HG03432 (cell line): ENCODE data around the gene NRXN3.
"Not testable (repeated sequence)": the region's sequence is repeated elsewhere in the genome, so short reads cannot be mapped to it uniquely, and the experiment has no call there.

Experiments
- ATAC-seq: cut with Tn5 transposase; IDR thresholded peaks from one replicate; pipeline ENCODE4 v1.9.1; 2021; ENCODE audit warnings: mild to moderate bottlenecking, moderate library complexity; ENCODE audit not compliant: unreplicated experiment

Gene NRXN3

DNA sequence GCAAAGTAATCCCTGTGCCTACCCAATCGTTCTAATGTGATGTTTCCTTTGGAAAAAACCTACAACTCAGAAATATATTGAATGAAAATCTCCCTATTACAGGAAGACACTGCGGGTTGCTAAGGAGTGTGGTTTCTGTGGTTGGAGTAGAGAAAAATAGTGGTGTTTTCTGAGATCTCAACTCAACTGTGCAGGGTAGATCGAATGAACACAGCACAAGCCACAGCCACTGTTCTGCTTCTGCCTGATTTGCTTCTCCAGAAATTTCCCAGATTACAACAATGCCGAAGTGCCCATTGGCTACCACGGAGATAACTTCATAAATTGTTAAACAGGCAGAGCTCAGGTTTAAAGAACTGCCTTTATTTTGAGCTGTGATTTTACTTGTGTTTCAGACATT is 1560.8 kb downstream of the NRXN3 start:
- ATAC-seq, result peak; percentile 47

- ATAC-seq, result no peak
Measured at GRCh38 chr14:79732911-79733655, 1562.9 kb downstream of the NRXN3 start.

DNA sequence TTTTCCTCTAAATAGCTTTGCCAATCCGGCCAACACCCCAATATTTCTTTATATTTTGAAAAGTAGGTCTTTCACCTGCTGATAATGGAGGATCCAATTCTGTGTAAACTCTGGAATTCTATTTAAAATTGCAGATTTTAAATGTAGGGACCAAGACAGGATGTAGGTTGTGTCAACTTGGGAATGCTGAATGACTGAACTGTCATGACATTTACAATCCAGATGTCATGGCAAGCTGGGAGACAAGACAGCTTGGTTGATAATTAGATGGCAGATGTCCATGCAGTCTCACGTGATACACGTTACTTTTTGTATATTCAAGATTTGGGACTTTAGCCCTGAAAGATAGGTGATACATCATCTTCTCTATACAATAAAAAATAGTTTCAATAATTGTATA is 1564.0 kb downstream of the NRXN3 start:
- ATAC-seq, result no peak

DNA sequence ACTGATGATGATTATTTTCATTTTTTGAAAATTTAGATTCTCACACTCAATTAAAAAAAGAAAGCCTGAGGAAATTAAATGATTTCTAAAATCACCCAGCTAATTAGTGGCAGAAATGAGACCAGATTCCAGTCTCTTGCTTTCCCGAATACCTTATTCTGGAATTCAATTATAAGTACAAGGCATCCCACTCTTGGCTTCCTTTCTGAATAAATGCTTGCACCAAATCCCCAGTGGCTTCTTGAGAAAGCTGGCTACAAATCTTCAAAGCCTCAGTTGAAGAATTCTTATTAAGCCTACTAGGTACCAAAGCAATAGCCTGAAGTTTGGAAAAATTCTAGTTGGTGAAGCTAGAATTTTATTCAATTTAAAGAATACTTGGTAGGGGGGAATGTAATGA is 1564.5 kb downstream of the NRXN3 start:
- ATAC-seq, result no peak

DNA sequence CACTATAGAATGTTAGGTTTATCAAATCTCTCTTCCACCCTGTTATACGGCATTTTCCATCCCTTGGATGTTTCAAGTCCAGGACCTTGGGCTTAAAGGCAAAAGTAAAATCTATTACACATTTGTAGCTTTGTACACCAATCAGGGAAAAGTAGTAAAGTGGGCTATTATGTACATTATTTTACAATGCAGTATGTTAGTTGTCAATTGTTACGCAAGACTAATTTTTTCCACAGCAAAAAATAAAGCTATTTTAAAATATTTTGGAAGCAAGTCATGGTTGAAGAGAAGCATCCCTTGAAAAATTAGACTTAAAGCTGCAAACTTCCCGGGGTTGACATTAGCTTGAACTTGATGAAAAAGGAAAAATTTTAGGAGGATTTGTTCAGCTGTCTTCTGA is 1564.9 kb downstream of the NRXN3 start:
- ATAC-seq, result no peak

- ATAC-seq, result no peak
Measured at GRCh38 chr14:79740066-79740601, 1570.0 kb downstream of the NRXN3 start.

- no peak for ATAC-seq
Measured at GRCh38 chr14:79742142-79742541, 1572.0 kb downstream of the NRXN3 start.

- ATAC-seq, result no peak
Measured at GRCh38 chr14:79745046-79745445, 1574.9 kb downstream of the NRXN3 start.

GRCh38 chr14:79749065-79749464 is 1578.9 kb downstream of the NRXN3 start:
- ATAC-seq, result no peak

DNA sequence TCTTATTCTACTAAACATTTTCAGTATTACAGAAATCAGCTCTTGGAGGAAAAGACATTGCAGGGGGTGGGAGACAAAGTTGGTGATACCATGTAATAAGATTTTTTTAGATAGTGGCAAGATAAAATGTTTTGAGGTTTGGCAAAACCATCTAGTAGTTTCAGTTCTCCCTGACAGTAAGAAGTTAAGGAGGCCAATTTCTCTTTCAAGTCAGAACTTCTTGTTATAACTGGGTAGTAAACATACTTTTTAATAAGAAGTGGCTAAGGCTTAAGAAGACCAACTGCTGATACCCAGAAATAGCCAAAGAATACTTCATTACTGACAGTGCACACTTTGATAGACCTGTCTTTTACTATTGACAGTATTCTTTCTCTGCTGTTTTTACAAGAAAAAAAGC is 1588.8 kb downstream of the NRXN3 start:
- ATAC-seq, result no peak

- ATAC-seq, result no peak
Measured at GRCh38 chr14:79764323-79764722, 1594.2 kb downstream of the NRXN3 start.

DNA sequence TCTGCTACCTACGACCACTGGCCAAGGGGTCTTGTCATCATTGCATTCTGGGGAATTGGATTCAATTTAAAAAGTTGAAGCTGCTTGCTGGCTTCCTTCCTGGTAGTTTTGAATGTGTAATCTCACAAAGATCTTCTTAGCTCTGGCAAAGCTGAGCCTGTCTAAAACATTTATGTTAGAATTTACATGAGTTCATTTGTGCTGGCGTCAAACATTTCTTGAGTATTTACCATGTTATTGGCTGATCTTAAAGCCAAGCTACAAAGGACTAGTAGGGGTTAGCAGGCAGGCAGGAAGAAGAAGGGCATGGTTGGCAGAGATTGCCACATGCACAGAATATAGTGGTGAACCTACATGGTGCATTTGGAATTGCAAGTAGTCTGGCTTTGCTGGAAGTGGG is 1596.3 kb downstream of the NRXN3 start:
- ATAC-seq, result no peak

DNA sequence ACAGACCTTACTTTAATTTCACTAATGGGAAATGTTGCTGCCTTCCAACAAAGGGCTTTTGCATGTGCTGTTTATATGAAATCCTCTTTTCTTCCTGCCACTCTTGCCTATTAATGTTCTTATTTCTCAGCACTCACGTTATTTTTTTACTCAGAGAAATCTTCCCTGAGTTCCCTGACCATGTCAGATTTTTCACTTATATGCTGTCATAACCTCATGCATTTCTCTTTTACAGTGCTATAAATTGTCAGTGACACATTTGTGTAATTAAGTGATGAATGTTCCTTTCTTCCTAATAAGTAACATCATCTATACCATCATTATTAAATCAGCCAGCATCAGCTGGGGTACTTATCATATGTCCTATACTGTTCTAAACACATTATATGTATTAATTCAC is 1597.1 kb downstream of the NRXN3 start:
- ATAC-seq, result no peak

DNA sequence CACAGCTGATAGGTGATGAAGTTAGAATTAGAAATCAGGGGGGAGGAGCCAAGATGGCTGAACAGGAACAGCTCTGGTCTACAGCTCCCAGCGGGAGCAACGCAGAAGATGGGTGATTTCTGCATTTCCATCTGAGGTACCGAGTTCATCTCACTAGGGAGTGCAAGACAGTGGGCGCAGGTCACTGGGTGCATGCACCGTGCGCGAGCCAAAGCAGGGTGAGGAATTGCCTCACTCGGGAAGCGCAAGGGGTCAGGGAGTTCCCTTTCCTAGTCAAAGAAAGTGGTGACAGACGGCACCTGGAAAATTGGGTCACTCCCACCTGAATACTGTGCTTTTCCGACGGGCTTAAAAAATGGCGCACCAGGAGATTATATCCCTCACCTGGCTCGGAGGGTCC is 1597.5 kb downstream of the NRXN3 start:
- not testable (repeated sequence) for ATAC-seq

- no peak for ATAC-seq
Measured at GRCh38 chr14:79781882-79782281, 1611.7 kb downstream of the NRXN3 start.

GRCh38 chr14:79783041-79783440 is 1612.9 kb downstream of the NRXN3 start:
- ATAC-seq, result no peak

GRCh38 chr14:79786522-79786921 is 1616.3 kb downstream of the NRXN3 start:
- ATAC-seq, result no peak

DNA sequence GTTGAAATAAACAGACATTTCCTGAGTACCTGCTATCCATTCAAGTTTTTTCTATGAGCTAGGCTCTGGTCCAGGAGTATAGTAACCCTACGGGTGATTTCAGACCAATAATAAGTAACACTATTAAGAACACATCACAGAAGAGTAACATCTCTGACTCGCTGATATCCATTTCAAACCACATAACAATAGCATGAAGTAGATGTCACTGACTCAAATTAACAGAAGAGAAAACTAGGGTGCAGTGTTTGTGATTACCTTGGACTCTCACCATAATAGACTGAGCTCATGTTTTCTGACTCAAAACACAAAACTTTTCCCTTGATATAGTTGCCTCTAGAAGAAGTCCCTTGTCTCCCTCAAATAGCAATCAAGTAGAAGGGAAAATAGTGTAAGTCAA is 1618.2 kb downstream of the NRXN3 start:
- ATAC-seq, result no peak

DNA sequence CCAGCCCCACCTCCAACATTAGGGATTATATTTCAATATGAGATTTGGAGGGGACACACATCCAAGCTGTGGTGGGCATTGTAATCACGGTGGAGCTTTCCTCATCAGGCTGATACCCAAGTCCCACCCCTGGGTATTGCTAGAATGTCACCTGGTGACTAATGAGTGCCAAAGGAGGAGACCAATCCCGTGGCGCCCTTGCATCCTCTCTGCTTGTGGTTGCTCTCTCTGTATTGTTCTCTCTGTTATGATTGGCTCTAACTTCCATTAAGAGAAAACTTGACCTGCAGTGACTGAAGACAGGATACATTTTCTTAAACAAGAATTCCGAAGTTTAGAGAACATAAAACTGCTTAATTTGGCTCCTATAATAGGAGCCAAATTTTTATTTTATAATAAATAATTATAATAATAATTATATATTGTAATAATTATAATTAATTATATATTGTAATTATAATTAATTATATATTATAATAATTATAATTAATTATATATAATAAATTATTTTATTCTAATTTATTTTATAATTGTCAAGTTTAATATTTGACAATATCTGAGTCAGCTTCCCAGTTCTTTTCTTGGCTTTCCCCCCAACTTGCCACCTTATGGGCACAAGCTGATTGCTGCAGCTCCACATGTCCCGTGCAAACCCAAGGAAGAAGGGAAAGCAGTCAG is 1621.0 kb downstream of the NRXN3 start:
- no peak for ATAC-seq

- no peak for ATAC-seq
Measured at GRCh38 chr14:79802093-79802492, 1631.9 kb downstream of the NRXN3 start.

DNA sequence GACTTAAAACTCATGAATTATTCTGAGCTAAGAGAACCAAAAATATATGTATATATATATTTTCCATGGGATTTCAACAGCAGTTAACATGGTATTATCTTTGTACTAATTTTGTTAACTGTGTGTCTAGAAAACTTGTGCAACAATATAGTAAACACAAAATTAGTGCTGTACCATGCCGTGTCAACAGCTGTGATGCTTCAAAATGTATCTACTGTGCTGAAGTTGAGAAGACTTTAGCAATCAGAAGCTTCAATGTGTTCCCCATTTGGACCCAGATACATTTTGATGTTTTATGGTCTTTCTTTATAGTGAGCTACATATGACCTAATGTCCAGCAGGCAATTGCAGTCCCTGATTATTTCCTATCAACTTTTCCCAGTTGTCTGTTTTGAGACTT is 1635.5 kb downstream of the NRXN3 start:
- ATAC-seq, result no peak

GRCh38 chr14:79809849-79810612 is 1639.9 kb downstream of the NRXN3 start:
- no peak for ATAC-seq
